Keratinocyte (primary cell): Measurements from ENCODE around the gene SNAP25. TPM values are rescaled to one million over a fixed set of nuclear protein-coding genes. Genes with fewer than 3 reads are reported as not detected.

Experiments used
- DNase-seq: peaks from one replicate; pipeline ENCODE4 v3.0.0-alpha.2; 2011; ENCODE audit warnings: low read depth, missing footprints, low spot score
- FAIRE-seq: peaks from 2 replicates; lab custom pipeline; 2011; peaks lifted over from hg19 to GRCh38; lab: Jason Lieb, UNC
- H2AFZ ChIP-seq: 2 replicates; pipeline ENCODE4 v1.6.0; 2012; ENCODE audit warnings: low read length, control low read depth, inconsistent platforms; ENCODE audit not compliant: control insufficient read depth
- H3K27ac ChIP-seq: 2 replicates; pipeline ENCODE4 v1.5.1; 2011; ENCODE audit warnings: low read length; ENCODE audit not compliant: control insufficient read depth, insufficient read depth
- H3K27me3 ChIP-seq: 3 replicates; pipeline ENCODE4 v1.6.0; 2011; ENCODE audit warnings: low read length; ENCODE audit not compliant: control insufficient read depth, insufficient read depth; ENCODE audit errors: extremely low read depth
- H3K36me3 ChIP-seq, 2 experiments: 2 replicates in 1 of 2; 3 replicates in 1 of 2; pipeline ENCODE4 v1.5.1; 2011; ENCODE audit warnings: low read length in 2 of 2, mild to moderate bottlenecking in 1 of 2; ENCODE audit not compliant: control insufficient read depth in 2 of 2, insufficient read depth in 2 of 2; ENCODE audit errors: extremely low read depth in 1 of 2
- H3K4me1 ChIP-seq: 3 replicates; pipeline ENCODE4 v1.5.1; 2011; ENCODE audit warnings: low read length; ENCODE audit not compliant: control insufficient read depth, insufficient read depth; ENCODE audit errors: extremely low read depth
- H3K4me2 ChIP-seq: 3 replicates; pipeline ENCODE4 v1.6.0; 2011; ENCODE audit warnings: low read depth, low read length; ENCODE audit not compliant: control insufficient read depth, insufficient read depth; ENCODE audit errors: extremely low read depth
- H3K4me3 ChIP-seq, 3 experiments: fragments of 200-600 bp in 1 of 3; sonication (generic) in 1 of 3; 2 replicates in 2 of 3; 3 replicates in 1 of 3; pipeline ENCODE4 v1.5.1; 2011 to 2016; ENCODE audit warnings: low read length in 3 of 3, mild to moderate bottlenecking in 3 of 3, control low read depth in 2 of 3, inconsistent platforms in 1 of 3, low read depth in 1 of 3, mixed read lengths in 1 of 3, mixed run types in 1 of 3, moderate library complexity in 1 of 3; ENCODE audit not compliant: control insufficient read depth in 2 of 3, insufficient read depth in 2 of 3; ENCODE audit errors: extremely low read depth in 1 of 3
- H3K79me2 ChIP-seq: 2 replicates; pipeline ENCODE4 v1.6.0; 2012; ENCODE audit warnings: low read length; ENCODE audit not compliant: control insufficient read depth, insufficient read depth
- H3K9ac ChIP-seq: 3 replicates; pipeline ENCODE4 v1.6.0; 2011; ENCODE audit warnings: low read length; ENCODE audit not compliant: control insufficient read depth, insufficient read depth; ENCODE audit errors: extremely low read depth
- H3K9me1 ChIP-seq: 3 replicates; pipeline ENCODE4 v1.6.0; 2011; ENCODE audit warnings: low read length; ENCODE audit not compliant: control insufficient read depth, insufficient read depth; ENCODE audit errors: extremely low read depth
- H3K9me3 ChIP-seq: 2 replicates; pipeline ENCODE4 v1.5.1; 2012; ENCODE audit warnings: low read depth, low read length; ENCODE audit not compliant: control insufficient read depth
- H4K20me1 ChIP-seq: 3 replicates; pipeline ENCODE4 v1.6.0; 2011; ENCODE audit warnings: low read length; ENCODE audit not compliant: control insufficient read depth, insufficient read depth; ENCODE audit errors: extremely low read depth
- EZH2 ChIP-seq: IDR thresholded peaks from one replicate; pipeline ENCODE4 v1.6.1; 2012; ENCODE audit warnings: inconsistent platforms, mild to moderate bottlenecking, low read length, moderate library complexity
- dilution Hi-C: fragments of 300-500 bp; cut with MboI; formaldehyde crosslinking; loops from one replicate; pipeline ENCODE4 v1.7.0; 2020; ENCODE audit warnings: low sequenced_read_pairs; ENCODE audit not compliant: extremely low pct_ligation_motif_present
- polyA plus RNA-seq, 5 experiments: library from polyadenylated mRNA; depleted of rRNA in 3 of 5; stranded (reverse) in 3 of 5; stranded (forward) in 1 of 5; unstranded in 1 of 5; fragments of >200 nt; gene quantifications; 1 replicate in 1 of 5; 2 replicates in 3 of 5; 3 replicates in 1 of 5; pipeline versions ENCODE4 v1.2.1 to v1.2.3, GENCODE V29; 2011 to 2012; ENCODE audit warnings: missing spikeins in 2 of 5, low read depth in 1 of 5, low replicate concordance in 1 of 5
- TF ChIP-seq, protein P1 (sequence below), 3 experiments: IDR thresholded peaks in 1 of 3; conservative IDR thresholded peaks in 1 of 3; optimal IDR thresholded peaks in 1 of 3; 2 replicates in 2 of 3; 3 replicates in 1 of 3; pipeline versions ENCODE3 to v1.5.1; 2011; ENCODE audit warnings: low read length in 3 of 3, mild to moderate bottlenecking in 3 of 3, moderate library complexity in 2 of 3, control low read depth in 1 of 3, inconsistent platforms in 1 of 3; ENCODE audit not compliant: insufficient read depth in 2 of 3; ENCODE audit errors: extremely low read depth in 1 of 3

The SNAP25 gene
- polyA plus RNA-seq, 1 donor (not counting 4 experiments of a cell fraction or from before 2014, with no cell fraction given): not detected

DNA sequence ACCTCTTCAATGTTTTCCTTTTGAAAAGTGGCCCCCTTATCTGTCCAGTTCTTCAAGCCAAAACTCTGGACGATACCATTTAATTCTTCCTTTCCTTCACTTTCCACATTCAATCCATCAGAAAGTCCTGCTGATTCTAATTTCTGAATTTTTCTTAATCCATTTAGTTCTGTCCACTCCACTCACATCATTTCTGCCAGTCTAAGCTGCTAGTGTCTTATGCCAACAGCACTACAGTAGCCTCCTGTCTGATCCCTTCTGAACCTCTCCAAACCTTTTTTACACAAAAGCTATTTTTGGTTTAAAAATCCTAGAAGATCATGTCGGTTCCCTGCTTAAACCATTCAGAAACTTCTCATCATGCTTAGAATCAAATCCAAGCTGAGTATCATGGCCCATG, 24.5 kb upstream of the SNAP25 start:
- TF ChIP-seq, protein P1, sequence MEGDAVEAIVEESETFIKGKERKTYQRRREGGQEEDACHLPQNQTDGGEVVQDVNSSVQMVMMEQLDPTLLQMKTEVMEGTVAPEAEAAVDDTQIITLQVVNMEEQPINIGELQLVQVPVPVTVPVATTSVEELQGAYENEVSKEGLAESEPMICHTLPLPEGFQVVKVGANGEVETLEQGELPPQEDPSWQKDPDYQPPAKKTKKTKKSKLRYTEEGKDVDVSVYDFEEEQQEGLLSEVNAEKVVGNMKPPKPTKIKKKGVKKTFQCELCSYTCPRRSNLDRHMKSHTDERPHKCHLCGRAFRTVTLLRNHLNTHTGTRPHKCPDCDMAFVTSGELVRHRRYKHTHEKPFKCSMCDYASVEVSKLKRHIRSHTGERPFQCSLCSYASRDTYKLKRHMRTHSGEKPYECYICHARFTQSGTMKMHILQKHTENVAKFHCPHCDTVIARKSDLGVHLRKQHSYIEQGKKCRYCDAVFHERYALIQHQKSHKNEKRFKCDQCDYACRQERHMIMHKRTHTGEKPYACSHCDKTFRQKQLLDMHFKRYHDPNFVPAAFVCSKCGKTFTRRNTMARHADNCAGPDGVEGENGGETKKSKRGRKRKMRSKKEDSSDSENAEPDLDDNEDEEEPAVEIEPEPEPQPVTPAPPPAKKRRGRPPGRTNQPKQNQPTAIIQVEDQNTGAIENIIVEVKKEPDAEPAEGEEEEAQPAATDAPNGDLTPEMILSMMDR (optimal IDR thresholded peaks at IDR 0.05 in 1 of 3, IDR thresholded peaks at IDR 0.05 in 1 of 3, conservative IDR thresholded peaks at IDR 0.05 in 1 of 3; ENCODE audit: extremely low read depth in 1 of 3, insufficient read depth in 2 of 3, low read length in 3 of 3): no peak
- TF ChIP-seq EZH2: no peak
- Histone ChIP-seq H3K27me3 (no peaks in the 10 kb centered on the region), H3K9ac (no peak overlapping the region), H3K27ac (no peak overlapping the region), H4K20me1 (no peaks in the 10 kb centered on the region), H3K9me3 (no peaks in the 10 kb centered on the region), H3K4me1 (no peaks in the 10 kb centered on the region), H3K4me2 (no peak overlapping the region), H3K79me2 (no peaks in the 10 kb centered on the region), H2AFZ (no peak overlapping the region), H3K4me3 (no peak overlapping the region), H3K9me1 (no peaks in the 10 kb centered on the region), H3K36me3 (no peaks in the 10 kb centered on the region)
- FAIRE-seq: no peak
- DNase-seq: no peak
- dilution Hi-C loops: no loop called here

DNA sequence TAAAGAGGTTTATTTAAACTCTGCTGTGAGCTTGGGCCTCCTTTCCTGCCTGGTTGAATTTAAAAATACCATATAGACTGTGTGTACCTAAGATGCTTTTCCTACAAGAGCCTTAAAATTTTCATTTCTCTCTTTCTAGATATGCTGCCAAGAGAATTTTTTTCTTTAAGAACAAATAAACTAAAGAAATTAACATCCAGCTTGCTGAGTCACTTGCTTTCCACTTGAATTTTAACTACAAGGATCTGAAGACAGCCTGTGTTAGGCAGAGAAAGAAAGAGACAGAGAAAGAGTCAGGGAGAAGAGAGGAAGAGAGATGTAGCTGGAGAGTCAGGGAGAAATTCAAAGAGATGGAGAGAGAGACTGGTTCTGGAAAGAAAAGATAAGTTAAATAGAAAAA, 18.3 kb upstream of the SNAP25 start:
- dilution Hi-C loops: no loop called here
- Histone ChIP-seq H3K36me3 (no peaks in the 10 kb centered on the region), H4K20me1 (no peaks in the 10 kb centered on the region), H3K27ac (no peak overlapping the region), H3K9me3 (no peaks in the 10 kb centered on the region), H3K9ac (no peak overlapping the region), H2AFZ (no peak overlapping the region), H3K4me3 (no peak overlapping the region), H3K9me1 (no peaks in the 10 kb centered on the region), H3K4me2 (no peak overlapping the region), H3K79me2 (no peaks in the 10 kb centered on the region), H3K27me3 (no peaks in the 10 kb centered on the region), H3K4me1 (no peaks in the 10 kb centered on the region)
- TF ChIP-seq, protein P1 (optimal IDR thresholded peaks at IDR 0.05 in 1 of 3, IDR thresholded peaks at IDR 0.05 in 1 of 3, conservative IDR thresholded peaks at IDR 0.05 in 1 of 3; ENCODE audit: extremely low read depth in 1 of 3, insufficient read depth in 2 of 3, low read length in 3 of 3): no peak
- no peak for TF ChIP-seq EZH2
- FAIRE-seq (no peak), DNase-seq (no peak)
